Endometrial microvascular endothelial cells (primary cell): ENCODE results near the gene TAF6. TPM values are rescaled to one million over a fixed set of nuclear protein-coding genes. Genes with fewer than 3 reads are reported as not detected.
"Not testable (repeated sequence)": the region's sequence is repeated elsewhere in the genome, so short reads cannot be mapped to it uniquely, and the experiment has no call there.

Experiments used
- in situ Hi-C: cut with HindIII; loops from 2 replicates; pipeline ENCODE4 v1.10.0; 2017; ENCODE audit warnings: low sequenced_read_pairs, low pct_unique_long_range_greater_than_20kb; ENCODE audit errors: inconsistent ontology term
- total RNA-seq: library from RNA; depleted of rRNA; stranded (reverse); fragments of >200 nt; gene quantifications from one replicate; pipeline ENCODE4 v1.2.3, GENCODE V29; 2015; ENCODE audit errors: inconsistent ontology term

Gene TAF6
- total RNA-seq, 1 donor from 2014 or later, result 101 TPM

DNA sequence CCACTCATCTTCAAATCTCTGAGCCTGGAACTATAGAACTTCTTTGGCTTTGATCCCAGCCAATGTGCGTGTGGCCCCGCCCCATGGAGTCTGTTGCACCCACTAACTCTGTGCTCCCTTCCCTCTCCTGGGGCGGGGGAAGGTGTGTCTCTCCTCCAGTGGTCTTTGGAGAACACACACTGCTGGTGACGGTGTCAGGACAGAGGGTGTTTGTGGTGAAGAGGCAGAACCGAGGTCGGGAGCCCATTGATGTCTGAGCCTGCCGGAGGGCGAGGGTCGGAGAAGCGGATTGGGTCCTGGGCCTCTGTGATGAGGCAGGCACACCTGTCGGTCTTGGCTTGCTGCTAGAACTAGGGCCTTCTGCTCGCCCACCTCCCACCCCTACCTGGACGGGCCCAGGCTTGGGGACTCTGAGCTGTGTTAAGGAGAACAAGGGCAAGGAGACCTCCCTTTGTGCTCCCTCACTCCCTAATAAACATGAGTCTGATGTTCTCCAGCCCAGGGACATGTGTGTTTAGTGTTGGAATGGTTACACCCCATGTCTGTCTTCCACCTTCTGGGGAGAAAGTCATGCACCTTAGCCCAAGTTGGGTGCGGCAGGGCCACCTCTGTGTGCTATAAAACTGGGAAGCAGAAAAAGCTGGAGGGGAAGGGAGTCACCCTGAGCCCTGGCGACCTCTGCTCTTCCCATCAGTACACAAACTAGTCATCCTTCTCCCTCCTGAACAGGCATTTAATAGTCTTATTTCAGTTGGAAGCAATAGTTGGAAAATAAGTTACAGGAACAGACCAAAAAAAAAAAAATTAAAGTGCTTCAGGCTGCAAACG lies 34.8 kb upstream of the TAF6 start:
- in situ Hi-C loops, result no loop called here

GRCh38 chr7:100152937-100153666 lies 33.9 kb upstream of the TAF6 start:
- in situ Hi-C loops, result no loop called here

DNA sequence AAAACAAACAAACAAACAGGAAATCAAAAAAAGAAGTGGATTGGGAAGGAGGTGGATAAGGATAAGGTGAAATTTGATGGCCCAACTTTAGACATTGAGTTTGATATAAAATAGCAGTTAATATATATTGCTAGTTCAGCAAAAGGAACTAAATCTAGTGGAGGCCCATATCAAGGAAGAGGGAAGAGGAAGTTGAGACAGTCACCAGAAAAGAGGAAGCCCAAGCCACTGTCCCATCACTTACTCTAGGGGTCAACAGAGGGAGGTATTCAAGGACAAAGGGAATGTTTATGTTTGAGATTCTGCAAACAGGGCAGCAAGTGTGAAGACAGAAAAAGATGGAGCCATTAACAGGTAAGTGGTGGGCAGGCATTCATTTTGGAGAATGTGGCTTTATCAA lies 33.2 kb upstream of the TAF6 start:
- in situ Hi-C loops, result no loop called here

- in situ Hi-C loops, result no loop called here
These were observed 29.6 kb upstream of the TAF6 start, which contains the start of gene LAMTOR4 for GRCh38 chr7:100148559-100149328. Gene LAMTOR4, plus strand, starts transcription at chr7:100148918. Its CDS starts 55 bp downstream, at chr7:100148973.

GRCh38 chr7:100148225-100148558 lies 29.0 kb upstream of the TAF6 start:
- in situ Hi-C loops, result no loop called here

- in situ Hi-C loops, result no loop called here
These were observed 28.1 kb upstream of the TAF6 start for GRCh38 chr7:100147278-100147677.

GRCh38 chr7:100146350-100146749 lies 27.2 kb upstream of the TAF6 start:
- in situ Hi-C loops, result not testable (repeated sequence)

GRCh38 chr7:100142461-100142860 lies 23.3 kb upstream of the TAF6 start:
- in situ Hi-C loops, result no loop called here

DNA sequence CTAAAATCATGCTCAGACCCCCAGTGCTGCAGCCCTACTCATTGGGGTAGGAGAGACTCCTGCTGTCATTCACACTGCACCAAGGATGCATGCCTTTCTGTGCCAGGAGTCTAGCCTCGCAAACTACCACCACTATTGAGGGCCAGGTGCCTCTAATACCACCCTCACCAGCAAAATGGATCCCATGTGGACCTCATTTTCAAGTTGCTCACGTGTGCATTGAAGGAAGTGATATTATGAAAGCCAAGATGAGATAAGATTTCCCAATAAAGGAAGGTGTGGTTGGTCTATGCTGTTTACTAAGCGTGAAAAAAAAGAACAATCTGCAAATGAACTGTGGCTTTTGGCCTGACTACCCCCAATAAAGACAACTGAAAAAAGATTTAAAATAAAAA lies 22.4 kb upstream of the TAF6 start:
- in situ Hi-C loops, result no loop called here

DNA sequence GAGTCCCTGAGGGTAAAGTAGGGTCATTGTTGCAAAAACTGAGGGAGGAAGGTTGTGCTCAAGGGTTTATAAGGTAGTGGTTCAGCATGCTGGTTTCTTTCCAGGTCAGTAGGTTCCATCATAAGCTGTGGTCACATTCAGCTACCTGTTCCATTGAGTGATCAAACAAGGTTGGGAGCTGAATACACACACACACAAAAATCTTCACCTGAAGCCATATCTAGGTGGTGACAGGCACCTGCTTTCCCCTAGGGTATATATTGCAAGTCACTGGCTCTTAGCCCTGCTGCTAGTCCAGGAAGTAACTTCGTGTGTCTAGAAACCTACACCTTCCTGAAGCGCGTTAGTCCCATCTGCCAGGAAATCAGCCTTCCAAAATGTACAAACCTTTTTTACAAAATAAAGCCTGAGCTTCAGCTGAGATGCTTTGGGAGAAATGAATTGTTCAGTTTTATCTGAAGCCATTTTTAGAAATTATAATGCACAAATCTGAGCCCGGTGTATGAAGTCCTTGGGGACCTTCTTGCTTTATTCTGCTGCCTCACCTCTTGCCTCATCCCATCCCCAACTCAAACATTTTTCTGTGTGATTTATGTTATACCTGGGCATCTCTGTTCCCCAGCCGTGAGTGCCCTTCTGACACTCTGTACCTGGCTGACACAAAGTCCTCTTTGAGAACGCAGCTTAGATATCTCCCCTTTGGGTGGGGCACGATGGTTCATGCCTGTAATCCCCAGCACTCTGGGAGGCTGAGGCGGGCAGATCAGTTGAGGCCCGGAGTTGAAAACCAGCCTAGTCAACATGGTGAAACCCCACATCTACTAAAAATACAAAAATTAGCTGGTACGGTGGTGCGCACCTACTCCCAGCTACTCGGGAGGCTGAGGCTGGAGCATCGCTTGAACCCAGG lies 18.9 kb upstream of the TAF6 start:
- in situ Hi-C loops, result no loop called here

DNA sequence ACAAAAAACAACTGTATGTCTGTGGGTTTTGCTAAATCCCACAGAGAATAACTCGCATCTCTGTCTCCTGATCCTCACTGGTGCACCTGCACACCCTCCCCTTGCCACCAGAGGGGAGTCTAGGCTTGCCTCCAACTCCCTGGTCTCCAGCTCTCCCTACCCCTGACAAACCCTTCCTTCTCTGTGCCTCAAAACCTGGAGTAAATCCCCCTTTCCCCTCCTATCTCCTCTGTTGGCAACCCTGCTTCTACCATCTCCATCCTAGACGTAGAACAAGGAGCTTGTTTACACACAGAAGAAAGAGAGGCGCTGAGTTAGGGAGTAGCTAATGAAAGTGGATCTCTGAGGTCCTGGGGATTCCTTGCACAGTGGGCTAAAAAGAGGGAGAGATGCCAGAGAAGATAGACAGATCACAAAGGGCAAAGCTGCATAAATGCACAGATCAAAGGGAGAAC lies 13.6 kb upstream of the TAF6 start:
- in situ Hi-C loops, result no loop called here

GRCh38 chr7:100132126-100132525 lies 13.0 kb upstream of the TAF6 start:
- in situ Hi-C loops, result no loop called here

DNA sequence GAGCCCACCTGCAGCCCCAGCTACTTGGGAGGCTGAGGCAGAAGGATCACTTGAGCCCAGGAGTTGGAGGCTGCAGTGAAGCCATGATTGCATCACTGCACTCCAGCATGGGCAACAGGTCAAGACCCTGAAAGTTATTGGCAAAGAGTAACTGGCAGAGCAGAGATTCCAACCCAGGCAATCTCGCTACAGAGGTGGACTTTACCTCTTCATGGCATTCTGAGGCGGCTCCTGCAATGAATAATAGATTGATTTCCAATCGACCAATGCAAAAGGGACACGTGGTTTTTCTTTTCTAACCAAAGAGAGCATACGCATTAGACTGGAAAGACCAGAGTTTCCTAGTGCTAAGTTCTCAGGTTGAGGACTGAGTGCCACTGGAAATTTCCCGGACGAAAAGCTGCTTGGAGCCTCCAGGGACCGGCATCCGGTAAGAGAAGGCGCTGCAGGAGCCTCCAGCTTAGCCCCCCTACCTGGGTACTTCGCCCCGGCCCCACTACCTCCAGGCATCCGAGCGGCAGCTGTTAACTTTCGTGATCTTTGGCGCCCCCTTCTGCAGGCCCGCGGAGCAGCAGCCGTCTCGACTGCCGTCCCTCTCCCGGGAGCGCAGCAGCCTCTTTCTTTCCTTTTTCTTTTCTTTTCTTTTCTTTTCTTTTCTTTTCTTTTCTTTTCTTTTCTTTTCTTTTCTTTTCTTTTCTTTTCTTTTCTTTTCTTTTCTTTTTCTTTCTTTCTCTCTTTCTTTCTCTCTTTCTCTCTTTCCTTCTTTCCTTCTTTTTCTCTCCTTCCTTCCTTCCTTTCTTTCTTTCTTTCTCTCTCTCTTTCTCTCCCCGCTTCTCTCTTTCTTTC lies 11.7 kb upstream of the TAF6 start:
- in situ Hi-C loops, result no loop called here

DNA sequence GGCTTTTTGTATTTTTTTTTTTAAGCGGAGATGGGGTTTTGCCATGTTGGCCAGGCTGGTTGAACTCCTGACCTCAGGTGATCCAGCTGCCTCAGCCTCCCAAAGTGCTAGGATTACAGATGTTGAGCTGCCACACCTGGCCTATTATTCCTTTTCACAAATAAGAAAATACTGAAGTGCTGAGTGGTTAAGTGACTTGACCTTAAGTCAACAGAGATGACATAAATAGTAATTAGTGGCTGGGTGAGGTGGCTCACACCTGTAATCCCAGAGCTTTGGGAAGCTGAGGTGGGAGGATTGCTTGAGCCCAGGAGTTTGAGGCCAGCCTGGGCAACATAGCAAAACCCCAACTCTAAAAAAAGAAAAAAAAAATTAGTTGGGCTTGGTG lies 11.1 kb upstream of the TAF6 start:
- in situ Hi-C loops, result not testable (repeated sequence)

- in situ Hi-C loops, result no loop called here
These were observed 9.4 kb upstream of the TAF6 start for GRCh38 chr7:100128637-100128963.

- in situ Hi-C loops, result no loop called here
These were observed 8.9 kb upstream of the TAF6 start for GRCh38 chr7:100127866-100128636.
